ENCODE data around the gene MYRFL.
A peak's percentile ranks its signal among the peaks of the same experiment; 100 is the strongest.
"Not testable (repeated sequence)": the region's sequence is repeated elsewhere in the genome, so short reads cannot be mapped to it uniquely, and the experiment has no call there.

MYRFL gene

DNA sequence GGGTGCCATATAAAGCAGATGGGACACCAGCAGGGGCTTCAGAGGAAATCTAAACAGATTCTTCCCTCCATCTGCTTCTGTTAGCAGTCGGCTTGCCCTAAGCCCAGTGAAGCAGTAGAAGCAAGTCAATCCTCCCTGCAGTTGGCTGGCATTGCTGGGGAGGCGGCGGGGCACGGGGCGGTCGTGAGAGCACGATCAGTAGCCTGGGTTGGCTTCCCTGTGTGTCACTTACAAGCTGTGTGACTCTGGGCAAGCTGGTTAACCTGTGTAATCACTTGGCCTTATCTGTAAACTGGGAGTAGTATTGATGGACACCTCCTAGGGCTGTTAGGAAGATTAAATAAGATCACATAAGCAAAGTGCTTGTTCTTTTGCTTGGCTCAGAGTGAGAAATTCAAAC is 19.4 kb downstream of the MYRFL start:
- peak; percentile 82 for DNase-seq

DNA sequence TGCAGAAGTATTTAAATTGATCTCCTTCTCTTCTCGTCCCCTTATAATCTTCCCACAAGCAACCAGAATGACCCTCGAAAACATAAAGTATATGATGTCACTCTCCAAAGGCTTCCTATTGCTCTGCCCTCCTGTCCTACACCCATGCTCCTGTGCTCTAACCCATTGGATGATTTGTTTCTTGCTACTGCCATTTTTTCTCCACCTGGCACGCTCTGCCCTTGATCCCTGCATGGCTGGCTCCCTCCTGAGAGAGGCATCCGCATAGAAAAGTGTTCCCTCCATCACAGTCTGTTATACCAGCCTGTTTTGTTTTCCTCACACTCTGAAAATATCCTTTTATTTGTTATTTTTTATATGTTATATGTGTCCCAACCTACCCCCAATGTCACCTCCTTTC is 19.8 kb downstream of the MYRFL start:
- no peak for DNase-seq

DNA sequence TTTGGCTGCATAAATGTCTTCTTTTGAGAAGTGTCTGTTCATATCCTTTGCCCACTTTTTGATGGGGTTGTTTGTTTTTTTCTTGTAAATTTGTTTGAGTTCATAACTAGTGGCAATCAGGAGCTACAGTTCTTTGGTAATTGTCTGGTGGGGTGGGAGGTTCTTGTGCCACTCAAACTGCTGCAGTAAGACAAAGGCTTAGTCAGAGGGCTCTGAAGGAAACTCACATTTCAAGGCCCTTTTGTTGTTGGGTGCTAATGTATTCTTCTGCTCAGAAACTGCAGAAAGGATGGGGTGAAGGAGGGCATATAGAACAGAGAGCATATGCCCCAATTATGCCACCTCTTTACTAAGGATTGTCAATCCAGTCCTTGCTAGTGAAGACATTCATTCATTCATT is 21.9 kb downstream of the MYRFL start:
- DNase-seq: no peak

GRCh38 chr12:69851976-69852375 is 26.9 kb downstream of the MYRFL start:
- DNase-seq: no peak

DNA sequence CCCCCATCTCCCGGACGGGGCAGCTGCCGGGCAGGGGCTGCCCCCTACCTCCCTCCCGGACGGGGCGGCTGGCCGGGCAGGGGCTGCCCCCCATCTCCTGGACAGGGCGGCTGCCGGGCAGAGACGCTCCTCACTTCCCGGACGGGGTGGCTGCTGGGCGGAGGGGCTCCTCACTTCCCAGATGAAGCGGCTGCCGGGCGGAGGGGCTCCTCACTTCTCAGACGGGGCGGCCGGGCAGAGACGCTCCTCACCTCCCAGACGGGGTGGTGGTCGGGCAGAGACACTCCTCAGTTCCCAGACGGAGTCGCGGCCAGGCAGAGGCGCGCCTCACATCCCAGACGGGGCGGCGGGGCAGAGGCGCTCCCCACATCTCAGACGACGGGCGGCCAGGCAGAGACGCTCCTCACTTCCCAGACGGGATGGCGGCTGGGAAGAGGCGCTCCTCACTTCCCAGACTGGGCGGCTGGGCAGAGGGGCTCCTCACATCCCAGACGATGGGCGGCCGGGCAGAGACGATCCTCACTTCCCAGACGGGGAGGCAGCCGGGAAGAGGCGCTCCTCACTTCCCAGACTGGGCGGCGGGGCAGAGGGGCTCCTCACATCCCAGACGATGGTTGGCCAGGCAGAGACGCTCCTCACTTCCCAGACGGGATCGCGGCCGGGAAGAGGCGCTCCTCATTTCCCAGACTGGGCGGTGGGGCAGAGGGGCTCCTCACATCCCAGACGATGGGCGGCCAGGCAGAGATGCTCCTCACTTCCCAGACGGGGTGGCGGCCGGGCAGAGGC is 28.3 kb downstream of the MYRFL start:
- not testable (repeated sequence) for DNase-seq

GRCh38 chr12:69866698-69867097 is 41.7 kb downstream of the MYRFL start:
- no peak for DNase-seq

- DNase-seq: no peak
Observed at GRCh38 chr12:69868695-69869094, 43.7 kb downstream of the MYRFL start.

GRCh38 chr12:69872804-69873203 is 47.8 kb downstream of the MYRFL start:
- no peak for DNase-seq

GRCh38 chr12:69873429-69873828 is 48.4 kb downstream of the MYRFL start:
- DNase-seq: no peak

DNA sequence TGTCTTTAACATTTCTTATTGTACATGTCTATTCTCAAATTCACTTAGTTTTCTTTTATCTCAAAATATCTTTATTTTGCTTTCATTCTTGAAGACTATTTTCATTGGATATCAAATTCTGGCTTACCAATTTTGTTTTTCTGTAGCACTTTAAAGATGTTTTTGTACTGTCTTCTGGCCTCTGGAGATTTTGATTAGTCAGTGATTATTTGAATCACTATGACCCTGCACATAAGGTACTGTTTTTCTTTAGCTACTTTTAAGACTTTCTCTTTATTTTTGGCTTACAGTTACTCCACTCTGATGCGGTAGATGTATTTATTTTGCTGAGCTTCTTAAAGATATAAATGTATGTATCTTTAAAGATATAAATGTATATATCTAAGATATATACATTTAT is 49.6 kb downstream of the MYRFL start:
- no peak for DNase-seq

- peak; percentile 22 for DNase-seq
Observed at GRCh38 chr12:69875416-69875935, 50.4 kb downstream of the MYRFL start.

- peak; percentile 86 for DNase-seq
Observed at GRCh38 chr12:69879007-69879960, 54.3 kb downstream of the MYRFL start.

DNA sequence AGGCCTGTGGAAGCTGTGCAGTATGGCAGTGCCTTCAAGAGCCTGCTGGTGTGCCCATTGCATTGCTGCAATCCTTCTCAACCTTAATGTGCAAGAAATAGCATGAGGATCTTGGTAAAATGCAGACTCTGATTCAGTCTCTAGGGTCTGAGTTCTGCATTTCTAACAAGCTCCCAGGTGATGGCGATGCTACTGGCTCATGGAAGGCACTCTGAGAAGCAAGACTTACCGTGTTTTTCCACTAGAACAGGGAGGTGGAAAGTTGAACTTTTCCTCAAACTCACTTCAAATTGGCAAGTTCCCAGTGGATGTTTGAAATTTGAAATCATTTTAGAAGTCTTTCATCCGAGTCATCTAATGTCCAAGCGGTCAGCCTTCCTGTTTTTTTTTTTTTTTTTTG is 55.5 kb downstream of the MYRFL start:
- no peak for DNase-seq

GRCh38 chr12:69881771-69882170 is 56.7 kb downstream of the MYRFL start:
- DNase-seq: peak; percentile 70

- no peak for DNase-seq
Observed at GRCh38 chr12:69884386-69884785, 59.4 kb downstream of the MYRFL start.

GRCh38 chr12:69885658-69886057 is 60.6 kb downstream of the MYRFL start:
- no peak for DNase-seq

DNA sequence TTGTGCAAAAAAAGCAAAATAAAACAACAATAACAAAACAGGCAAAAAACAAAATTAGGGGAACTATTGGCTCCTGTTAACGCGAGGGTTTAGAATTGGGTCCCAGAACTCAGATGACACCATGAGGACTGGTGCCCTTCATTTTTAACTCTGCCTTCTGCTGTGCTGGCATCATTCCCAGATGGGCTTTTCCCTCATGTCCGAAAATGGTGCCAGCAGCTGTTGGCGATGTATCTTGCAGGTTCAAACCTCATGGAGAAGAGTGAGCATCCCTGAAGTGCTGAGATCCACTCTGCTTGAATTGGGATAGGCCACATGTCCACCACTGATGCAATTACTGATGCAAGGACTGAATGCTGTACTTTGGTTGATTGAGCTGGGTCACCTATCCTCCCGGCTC is 61.1 kb downstream of the MYRFL start:
- DNase-seq: no peak

DNA sequence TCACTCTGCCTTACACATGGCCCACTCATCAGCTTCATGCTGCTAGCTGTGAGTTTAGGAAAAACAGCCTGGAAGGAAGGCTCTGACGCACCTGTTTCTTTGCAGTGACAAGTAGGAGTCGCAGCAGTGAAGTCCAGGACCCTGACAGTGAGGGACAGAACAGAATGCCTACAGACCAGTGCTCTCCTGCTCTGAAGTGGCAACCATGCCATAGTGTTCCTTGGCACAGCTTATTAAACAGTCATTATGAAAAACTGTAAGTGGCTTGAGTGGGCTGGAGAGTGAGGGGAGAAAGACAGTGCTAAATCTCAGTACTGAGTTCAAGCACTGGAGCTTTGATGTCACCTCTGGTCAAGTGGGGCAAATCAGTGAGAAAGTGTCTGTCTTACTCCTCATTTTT is 61.7 kb downstream of the MYRFL start:
- DNase-seq: no peak

DNA sequence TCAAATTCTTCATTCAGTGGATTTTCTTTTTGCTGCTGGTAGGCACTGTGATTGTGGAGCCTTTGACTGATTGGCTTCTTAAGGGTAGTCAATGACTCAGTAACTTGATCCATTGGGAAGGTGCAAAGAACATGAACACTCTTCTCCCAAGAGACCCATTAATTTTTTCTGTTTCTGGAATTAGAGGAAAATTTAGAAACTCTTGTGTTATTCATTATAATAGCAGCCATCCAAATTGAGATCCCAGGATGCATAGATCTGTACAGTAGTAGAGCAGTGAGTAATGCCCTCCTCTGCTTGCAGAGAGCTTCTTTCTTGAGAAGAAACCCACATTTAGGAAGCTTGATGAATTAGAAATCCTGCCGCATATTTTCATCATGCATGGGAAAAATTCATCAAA is 63.9 kb downstream of the MYRFL start:
- DNase-seq: no peak

GRCh38 chr12:69894800-69895383 is 69.9 kb downstream of the MYRFL start:
- no peak for DNase-seq

DNA sequence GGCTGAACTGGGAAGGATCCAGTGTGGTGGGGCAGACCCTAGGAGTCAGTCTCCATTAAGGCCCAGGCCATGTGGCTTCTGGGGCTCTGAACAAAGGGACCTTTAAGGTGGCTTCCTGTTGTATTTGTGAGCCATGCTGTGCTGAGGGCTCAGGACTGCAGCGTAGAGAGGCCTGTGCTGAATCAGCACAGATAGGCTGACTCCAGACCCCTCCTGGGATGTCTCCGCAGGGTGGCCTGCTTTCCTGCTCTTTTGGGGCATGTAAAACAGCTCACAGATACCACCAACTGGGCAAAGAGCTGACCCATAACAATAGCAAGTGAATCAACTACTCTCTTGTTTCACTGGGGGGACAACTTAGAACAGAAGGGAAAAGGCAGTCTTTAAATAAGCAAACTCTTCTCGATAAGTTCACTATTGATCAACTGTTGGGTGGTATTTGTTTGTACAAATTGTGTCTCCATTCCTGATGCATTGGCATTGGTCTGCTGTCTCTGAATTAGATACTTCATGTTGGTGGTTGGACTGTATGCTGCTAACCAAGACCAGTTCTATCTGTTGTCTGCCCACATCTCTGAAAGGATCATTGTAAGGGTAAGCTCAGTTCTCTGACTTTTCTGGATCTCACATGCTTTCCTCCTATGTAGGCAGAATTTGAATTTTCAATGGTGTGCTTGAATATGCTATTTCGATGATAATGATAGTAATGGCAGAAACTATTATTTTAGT is 71.8 kb downstream of the MYRFL start:
- no peak for DNase-seq

DNA sequence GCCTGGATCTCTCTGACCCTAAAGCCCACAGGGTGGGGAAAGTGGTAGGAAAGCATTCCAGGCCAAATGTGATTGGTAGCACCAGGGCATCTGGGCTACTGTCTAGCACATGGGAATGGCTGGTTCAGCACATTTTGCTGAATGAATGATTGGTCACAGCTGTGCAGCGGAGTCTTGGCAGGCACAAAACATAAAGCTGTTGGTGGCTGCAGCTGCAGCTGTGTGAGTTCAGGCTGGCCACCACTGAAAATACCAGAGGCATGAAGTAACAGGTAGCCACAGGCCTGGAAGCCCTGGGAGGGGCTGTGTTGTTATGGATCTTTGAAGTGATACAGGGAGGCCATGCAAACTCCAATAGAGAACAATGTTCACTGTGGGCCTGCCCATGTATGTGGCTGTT is 72.7 kb downstream of the MYRFL start:
- DNase-seq: no peak

DNA sequence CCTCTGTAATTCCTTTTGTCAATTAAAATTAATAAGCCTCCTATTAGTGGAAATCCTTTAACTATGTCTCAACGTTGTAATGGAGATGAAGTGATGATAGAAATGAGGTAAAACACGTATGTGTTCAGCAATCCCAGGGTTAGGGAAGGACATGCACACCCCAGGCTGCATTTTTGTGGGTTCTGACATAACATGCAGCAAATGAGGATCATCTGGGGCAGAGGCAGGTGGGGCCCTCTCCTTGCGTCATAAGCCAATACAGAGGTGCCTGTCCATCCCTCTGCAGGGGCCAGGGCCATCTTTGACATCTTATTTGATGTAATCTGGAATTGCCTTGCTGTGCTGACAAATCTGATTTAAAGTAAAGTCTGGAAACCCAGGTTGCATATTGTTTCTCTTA is 73.2 kb downstream of the MYRFL start:
- DNase-seq: no peak

Measured in NCI-H82 (cell line).